PFSK-1 (cell line): ENCODE measurements around the gene NT5DC1.

ENCODE experiments used
- TAF1 ChIP-seq: IDR thresholded peaks from 2 replicates; pipeline ENCODE4 v1.6.1; 2012; ENCODE audit warnings: low read length, control low read depth, borderline replicate concordance; ENCODE audit not compliant: insufficient read depth
- TF ChIP-seq, protein P1 (sequence below), 2 experiments: IDR thresholded peaks; 2 replicates each; pipeline versions ENCODE4 v1.6.1 to v1.8.0; 2011 to 2012; ENCODE audit warnings: low read depth in 2 of 2, low read length in 2 of 2, control low read depth in 1 of 2, inconsistent platforms in 1 of 2, mild to moderate bottlenecking in 1 of 2, moderate library complexity in 1 of 2; ENCODE audit not compliant: insufficient read depth in 1 of 2

- TF ChIP-seq, protein P1, sequence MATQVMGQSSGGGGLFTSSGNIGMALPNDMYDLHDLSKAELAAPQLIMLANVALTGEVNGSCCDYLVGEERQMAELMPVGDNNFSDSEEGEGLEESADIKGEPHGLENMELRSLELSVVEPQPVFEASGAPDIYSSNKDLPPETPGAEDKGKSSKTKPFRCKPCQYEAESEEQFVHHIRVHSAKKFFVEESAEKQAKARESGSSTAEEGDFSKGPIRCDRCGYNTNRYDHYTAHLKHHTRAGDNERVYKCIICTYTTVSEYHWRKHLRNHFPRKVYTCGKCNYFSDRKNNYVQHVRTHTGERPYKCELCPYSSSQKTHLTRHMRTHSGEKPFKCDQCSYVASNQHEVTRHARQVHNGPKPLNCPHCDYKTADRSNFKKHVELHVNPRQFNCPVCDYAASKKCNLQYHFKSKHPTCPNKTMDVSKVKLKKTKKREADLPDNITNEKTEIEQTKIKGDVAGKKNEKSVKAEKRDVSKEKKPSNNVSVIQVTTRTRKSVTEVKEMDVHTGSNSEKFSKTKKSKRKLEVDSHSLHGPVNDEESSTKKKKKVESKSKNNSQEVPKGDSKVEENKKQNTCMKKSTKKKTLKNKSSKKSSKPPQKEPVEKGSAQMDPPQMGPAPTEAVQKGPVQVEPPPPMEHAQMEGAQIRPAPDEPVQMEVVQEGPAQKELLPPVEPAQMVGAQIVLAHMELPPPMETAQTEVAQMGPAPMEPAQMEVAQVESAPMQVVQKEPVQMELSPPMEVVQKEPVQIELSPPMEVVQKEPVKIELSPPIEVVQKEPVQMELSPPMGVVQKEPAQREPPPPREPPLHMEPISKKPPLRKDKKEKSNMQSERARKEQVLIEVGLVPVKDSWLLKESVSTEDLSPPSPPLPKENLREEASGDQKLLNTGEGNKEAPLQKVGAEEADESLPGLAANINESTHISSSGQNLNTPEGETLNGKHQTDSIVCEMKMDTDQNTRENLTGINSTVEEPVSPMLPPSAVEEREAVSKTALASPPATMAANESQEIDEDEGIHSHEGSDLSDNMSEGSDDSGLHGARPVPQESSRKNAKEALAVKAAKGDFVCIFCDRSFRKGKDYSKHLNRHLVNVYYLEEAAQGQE (IDR thresholded peaks at IDR 0.05; ENCODE audit: insufficient read depth in 1 of 2, low read depth in 2 of 2, low read length in 2 of 2), result no peak
- no peak for TF ChIP-seq TAF1
Observed at GRCh38 chr6:116258520-116258919, 157.9 kb downstream of the NT5DC1 start.
